Measurements from ENCODE around the gene TBC1D8.

GRCh38 chr2:101115664-101116063 is 35.5 kb downstream of the TBC1D8 start:
- no peak for TF ChIP-seq CTCF (IDR thresholded peaks at IDR 0.05)
- no peak for TF ChIP-seq POLR2A (IDR thresholded peaks at IDR 0.05)
